GM11168 (cell line): ENCODE measurements around the gene NDRG4.

Experiments
- in situ Hi-C: fragments of 300-500 bp; cut with MboI; formaldehyde crosslinking; loops from one replicate; pipeline ENCODE4 v1.12.0; 2022; ENCODE audit warnings: low sequenced_read_pairs; ENCODE audit not compliant: unreplicated experiment

Gene NDRG4

DNA sequence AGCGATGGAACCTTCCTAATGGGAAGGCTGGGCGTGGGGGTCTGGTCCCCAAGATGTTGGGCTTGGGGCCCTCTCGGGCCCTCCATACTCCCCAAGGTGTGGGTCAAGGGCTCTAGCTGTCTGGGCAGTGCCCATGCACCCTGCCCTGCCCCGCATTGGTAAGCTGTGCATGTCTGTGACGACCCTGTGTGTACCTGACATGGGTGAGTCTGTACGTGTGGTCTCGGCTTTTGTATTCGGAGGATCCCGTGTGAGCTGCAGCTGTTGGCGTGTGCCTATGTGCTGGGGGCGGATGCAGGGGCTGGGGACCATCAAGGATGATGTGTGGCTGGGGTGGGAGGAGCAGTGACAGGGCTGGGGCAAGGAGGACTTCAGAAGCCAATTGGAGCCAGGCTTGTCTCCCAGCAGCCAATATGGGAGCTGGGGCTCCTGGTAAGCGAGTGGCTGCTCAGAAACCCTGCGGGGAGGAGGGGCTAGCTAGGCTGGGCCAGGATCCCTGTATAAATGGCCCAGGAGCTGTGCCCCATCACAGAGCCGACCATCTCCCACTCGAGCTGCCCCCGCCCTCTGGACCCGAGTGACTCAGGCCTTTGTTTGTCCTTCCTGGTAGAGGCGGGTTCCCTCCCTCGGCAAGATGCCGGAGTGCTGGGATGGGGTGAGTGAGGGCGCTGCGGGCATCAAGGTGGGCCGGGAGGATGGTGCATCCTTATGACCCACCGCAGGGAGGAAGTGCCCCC is at the start of gene NDRG4:
Gene NDRG4, plus strand, starts transcription at position 529 of the 737 bp plus-strand sequence. Its CDS starts 106 bp downstream, at position 635.
- in situ Hi-C loops: loop anchor here (10.0 kb wide), 1 partner anchor 255 kb away; no protein-coding TSS in a partner anchor

DNA sequence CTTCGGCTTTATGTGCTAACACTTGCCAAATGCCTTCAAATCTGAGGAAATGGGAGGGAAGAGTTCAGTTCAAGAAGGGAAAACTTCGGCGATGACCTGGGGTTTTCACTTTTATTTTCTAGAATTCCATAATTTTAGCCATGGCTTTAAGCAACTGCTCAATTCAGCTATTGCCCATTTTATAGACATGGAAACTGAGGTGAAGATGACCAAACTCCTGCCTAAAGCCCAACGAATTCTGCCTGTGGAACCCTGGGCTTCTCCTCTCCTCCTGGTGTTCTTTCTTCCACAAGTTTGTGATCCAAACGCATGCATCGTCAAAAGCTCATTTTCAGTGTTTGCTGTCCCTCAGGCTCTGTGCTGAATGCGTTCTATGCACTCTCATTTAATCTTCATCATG is 49.4 kb upstream of the NDRG4 start:
- in situ Hi-C loops: no loop called here

DNA sequence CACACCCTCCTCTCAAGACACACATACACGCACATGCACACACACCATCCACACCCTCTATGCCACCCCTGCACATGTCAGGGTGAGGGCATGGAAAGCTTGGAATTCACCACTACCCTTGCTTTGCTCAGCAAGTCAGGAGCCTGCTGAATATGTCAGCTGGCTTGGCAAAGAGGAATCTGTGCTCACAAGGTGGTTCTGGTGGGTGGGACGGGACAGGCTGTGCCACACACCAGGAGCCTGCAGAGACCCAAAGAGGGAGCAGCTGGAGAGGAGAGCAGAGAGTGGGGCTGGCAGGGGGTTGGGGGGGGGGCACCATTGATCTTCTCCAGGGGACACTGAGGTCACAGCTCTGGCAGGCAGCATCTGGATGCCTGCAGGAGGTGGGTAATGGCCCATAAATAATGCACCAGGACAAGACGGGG is 48.7 kb upstream of the NDRG4 start:
- in situ Hi-C loops: no loop called here

GRCh38 chr16:58451945-58452401 is 48.0 kb upstream of the NDRG4 start:
- in situ Hi-C loops: no loop called here

GRCh38 chr16:58452640-58453039 is 47.3 kb upstream of the NDRG4 start:
- in situ Hi-C loops: no loop called here

DNA sequence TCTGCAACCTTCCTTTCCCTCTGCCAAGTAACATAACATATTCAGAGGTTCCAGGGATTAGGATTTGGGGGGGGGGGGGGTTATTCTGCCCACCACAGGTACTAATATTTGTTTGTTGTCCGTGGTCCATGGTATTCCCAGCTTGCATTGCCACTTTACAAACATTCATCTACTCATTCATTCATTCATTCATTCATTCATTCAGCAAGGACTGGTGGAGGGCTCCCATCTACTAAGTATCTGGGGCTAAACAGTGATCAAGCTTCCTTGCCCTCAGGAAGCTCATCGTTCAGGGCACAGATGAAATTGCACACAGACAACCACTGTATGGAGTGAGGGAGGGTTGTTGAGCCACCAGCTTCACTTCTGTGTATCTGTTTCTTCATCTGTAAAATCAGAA is 45.8 kb upstream of the NDRG4 start:
- in situ Hi-C loops: no loop called here

- in situ Hi-C loops: no loop called here
Observed at GRCh38 chr16:58454856-58455255, 45.1 kb upstream of the NDRG4 start.

DNA sequence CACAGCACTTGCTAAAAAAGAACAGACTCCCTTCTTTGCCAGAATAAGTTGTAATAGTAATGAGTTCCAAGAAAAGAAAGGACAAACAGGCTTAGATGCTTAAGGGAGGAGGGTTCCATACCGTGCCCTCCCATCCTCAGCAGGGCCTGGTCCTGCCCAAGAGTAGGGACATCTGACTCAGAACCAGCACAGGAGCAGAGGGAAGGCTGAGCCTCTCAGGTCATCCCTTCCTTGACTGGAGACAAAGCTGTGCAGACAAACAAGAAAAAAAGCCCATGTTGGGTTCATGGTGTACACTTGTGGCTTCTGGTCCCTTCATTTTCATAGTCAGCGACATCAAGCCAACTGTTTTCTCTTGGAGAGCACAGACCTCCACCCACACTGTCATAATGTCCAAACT is 44.2 kb upstream of the NDRG4 start:
- in situ Hi-C loops: no loop called here

GRCh38 chr16:58456193-58456592 is 43.8 kb upstream of the NDRG4 start:
- in situ Hi-C loops: no loop called here

- in situ Hi-C loops: no loop called here
Observed at GRCh38 chr16:58458606-58459343, 41.2 kb upstream of the NDRG4 start.

DNA sequence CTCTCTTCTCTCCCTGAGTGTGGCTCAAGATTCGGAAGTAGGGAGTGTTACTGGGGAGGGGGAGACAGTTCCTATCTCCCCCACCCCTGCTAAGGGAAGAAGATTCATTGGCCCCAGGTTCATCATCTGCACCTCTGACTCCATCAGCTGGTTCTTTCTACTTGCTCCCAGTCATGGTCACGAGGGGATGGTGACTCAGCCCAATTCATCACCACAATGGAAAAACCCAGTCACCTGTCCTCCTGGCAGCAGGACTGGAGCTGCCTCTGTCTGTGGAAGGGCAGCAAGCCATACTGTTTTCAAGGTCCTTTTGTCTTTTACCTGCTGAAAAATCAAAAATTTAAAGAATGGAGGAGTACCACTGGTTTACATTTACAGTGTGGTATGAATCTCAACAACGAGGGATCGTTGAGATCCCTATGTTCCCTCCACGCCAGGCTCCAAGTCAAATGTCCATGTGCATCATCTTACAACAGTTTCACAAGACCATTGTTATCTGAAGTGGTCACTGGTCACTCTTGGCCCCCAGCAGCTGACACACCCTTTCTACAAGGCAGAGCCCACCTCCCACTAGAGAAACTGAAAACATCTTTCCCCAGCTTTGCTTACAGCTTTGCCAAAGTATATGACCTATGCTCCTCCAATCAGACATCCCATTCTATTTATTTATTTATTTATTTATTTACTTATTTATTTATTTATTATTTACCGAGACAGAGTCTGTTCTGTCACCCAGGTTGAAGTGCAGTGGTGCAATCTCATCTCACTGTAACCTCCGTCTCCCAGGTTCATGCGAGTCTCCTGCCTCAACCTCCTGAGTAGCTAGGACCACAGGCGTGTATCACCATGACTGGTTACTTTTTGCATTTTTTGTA is 40.4 kb upstream of the NDRG4 start:
- in situ Hi-C loops: no loop called here

DNA sequence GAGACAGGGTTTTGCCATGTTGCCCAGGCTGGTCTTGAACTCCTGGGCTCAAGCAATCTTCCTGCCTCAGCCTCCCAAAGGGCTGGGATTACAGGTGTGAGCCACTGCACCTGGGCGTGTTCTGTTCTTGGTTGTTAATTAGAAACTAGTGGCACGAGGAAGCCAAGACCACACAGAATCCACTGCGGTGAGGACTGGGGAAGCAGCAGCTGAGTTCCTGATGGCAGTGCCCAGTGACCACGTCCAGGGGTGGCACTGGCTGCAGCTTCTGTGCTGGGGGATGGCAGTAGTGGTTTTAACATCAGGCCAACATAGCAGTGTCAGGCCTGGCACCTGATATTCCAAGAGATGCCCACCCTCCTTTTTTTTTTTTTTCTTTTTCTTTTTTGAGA is 39.7 kb upstream of the NDRG4 start:
- in situ Hi-C loops: no loop called here

- in situ Hi-C loops: no loop called here
Observed at GRCh38 chr16:58461056-58461455, 38.9 kb upstream of the NDRG4 start.

DNA sequence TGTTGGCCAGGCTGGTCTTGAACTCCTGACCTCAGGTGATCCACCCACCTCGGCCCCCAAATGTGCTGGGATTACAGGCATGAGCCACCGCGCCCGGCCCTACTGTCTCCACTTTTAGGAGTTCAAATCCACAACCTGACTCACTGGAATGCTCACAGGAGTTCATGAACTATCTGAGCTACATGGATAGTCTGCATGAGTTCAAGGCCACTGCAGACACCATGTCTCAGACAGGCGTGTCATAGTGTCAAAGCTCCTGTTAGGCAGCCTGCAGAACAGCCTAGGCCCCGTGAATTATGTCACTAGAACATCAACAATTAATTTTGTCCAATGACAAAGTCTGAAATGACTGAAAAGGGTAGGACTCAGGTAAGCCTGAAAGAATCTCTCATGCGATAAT is 38.3 kb upstream of the NDRG4 start:
- in situ Hi-C loops: no loop called here

- in situ Hi-C loops: no loop called here
Observed at GRCh38 chr16:58462089-58462488, 37.9 kb upstream of the NDRG4 start.

- in situ Hi-C loops: no loop called here
Observed at GRCh38 chr16:58462499-58462996, 37.4 kb upstream of the NDRG4 start.

DNA sequence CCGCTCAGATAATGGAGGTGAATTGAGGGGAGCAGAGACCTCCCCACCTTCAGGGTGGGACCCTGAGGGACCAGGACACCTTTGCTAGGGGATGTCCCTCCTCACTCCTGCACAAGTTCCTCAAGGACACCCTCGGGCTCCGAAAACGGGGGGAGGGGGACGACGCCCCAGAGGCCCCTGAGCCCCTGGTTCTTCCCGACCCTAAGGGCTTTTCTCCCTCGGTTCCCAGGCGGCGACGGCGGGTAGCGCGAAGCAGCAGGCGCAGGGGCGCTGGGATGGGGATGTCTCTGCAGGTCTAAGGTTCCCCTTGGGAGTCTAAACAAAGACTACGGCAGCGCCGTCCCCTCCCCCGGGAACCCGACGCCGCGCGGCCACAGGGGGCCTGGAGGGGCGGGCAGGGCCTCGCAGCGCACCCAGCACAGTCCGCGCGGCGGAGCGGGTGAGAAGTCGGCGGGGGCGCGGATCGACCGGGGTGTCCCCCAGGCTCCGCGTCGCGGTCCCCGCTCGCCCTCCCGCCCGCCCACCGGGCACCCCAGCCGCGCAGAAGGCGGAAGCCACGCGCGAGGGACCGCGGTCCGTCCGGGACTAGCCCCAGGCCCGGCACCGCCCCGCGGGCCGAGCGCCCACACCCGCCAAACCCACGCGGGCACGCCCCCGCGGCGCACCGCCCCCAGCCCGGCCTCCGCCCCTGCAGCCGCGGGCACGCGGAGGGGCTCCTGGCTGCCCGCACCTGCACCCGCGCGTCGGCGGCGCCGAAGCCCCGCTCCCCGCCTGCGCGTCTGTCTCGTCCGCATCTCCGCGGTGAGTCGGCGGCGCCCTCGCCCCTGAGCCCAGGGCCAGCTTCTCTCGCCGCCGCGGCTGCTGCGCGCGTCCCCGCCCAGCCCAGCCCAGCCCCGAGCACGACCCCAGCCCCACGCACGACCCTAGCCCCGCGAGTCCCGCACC is 36.7 kb upstream of the NDRG4 start:
- in situ Hi-C loops: no loop called here

DNA sequence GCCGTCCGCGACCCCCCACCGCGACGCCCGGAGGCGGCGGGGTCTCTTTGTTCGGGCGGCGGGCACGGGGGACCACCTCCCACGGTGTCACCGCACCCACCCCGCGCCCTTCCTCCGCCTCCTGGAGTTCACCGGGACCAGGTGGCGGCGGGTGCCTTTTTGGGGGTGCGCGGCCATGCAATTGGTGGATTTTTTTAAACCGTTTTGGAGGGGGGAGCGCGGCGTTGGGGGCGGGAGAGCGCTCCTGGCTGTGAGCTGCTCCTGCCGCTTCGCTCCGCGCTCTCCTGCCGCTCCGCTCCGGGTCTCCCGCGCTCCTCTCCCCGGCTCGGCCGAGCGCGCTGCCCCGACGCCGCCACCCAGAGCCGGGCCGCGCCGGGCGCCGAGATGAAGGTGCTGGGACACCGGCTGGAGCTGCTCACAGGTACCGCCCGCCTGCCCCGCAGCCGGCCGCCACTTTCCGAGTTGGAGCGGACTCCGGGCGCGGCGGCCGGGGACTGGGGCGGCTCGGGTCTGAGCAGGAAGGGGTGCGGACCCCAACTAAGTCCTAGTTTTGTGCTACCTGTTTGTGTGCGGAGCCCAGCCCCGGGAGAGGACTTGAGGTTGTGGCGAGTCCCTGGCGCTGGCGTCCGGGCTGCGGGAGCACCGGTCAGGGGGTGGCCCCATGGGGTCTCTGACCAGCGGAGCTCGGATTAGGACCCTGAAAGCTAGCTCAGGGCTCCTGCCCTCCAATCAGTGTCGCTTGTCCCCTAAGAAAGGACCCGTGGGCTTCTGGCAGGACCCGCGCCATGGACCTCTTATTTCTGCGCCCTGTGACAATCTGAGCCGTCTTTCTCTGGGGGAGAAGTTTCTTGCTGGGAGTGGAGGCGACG is 35.7 kb upstream of the NDRG4 start:
- in situ Hi-C loops: no loop called here
